Stimulated activated CD8-positive, alpha-beta memory T cell treated with anti-CD3 and anti-CD28 coated beads, Interleukin-4, amount 100 ng/mL, for 48 hours (primary cell): Measurements from ENCODE around the gene PRR5L.
A peak's percentile ranks its signal among the peaks of the same experiment; 100 is the strongest.

ENCODE experiments used
- DNase-seq: peaks from one replicate; pipeline ENCODE4 v3.0.0-alpha.2; 2020

PRR5L gene

GRCh38 chr11:36447514-36447913, 151.4 kb downstream of the PRR5L start:
- DNase-seq, result no peak

- DNase-seq, result no peak
Observed at GRCh38 chr11:36447947-36448346, 151.9 kb downstream of the PRR5L start.

GRCh38 chr11:36449561-36450096, 153.5 kb downstream of the PRR5L start:
- DNase-seq, result no peak

GRCh38 chr11:36450110-36450572, 154.1 kb downstream of the PRR5L start:
- DNase-seq, result no peak

- no peak for DNase-seq
Observed at GRCh38 chr11:36451045-36451444, 155.0 kb downstream of the PRR5L start.

GRCh38 chr11:36451681-36452080, 155.6 kb downstream of the PRR5L start:
- no peak for DNase-seq

- DNase-seq, result peak; percentile 48
Observed at GRCh38 chr11:36452236-36452940, 156.3 kb downstream of the PRR5L start.

- DNase-seq, result no peak
Observed at GRCh38 chr11:36452961-36453360, 156.9 kb downstream of the PRR5L start.

- DNase-seq, result no peak
Observed at GRCh38 chr11:36453678-36454077, 157.6 kb downstream of the PRR5L start.

GRCh38 chr11:36454551-36454940, 158.5 kb downstream of the PRR5L start:
- DNase-seq, result no peak

GRCh38 chr11:36454941-36455631, 159.0 kb downstream of the PRR5L start:
- DNase-seq, result no peak

GRCh38 chr11:36455658-36456111, 159.6 kb downstream of the PRR5L start:
- no peak for DNase-seq

GRCh38 chr11:36456156-36456555, 160.1 kb downstream of the PRR5L start:
- DNase-seq, result no peak

- no peak for DNase-seq
Observed at GRCh38 chr11:36458129-36458915, 162.2 kb downstream of the PRR5L start.

- no peak for DNase-seq
Observed at GRCh38 chr11:36459046-36459445, 163.0 kb downstream of the PRR5L start.

- DNase-seq, result no peak
Observed at GRCh38 chr11:36460220-36460619, 164.1 kb downstream of the PRR5L start.

GRCh38 chr11:36462321-36462720, 166.2 kb downstream of the PRR5L start:
- DNase-seq, result no peak

- no peak for DNase-seq
Observed at GRCh38 chr11:36463781-36464180, 167.7 kb downstream of the PRR5L start.

GRCh38 chr11:36464720-36465119, 168.6 kb downstream of the PRR5L start:
- DNase-seq, result no peak

GRCh38 chr11:36465449-36466163, 169.5 kb downstream of the PRR5L start:
- DNase-seq, result no peak

- DNase-seq, result no peak
Observed at GRCh38 chr11:36467012-36467411, 170.9 kb downstream of the PRR5L start.

GRCh38 chr11:36467916-36468315, 171.8 kb downstream of the PRR5L start:
- DNase-seq, result no peak

GRCh38 chr11:36469063-36469462, 173.0 kb downstream of the PRR5L start:
- DNase-seq, result peak; percentile 54
